ENCODE results near the gene TSHZ2. TPM values are rescaled to one million over a fixed set of nuclear protein-coding genes. Genes with fewer than 3 reads are reported as not detected.

The TSHZ2 gene
- total and polyA plus RNA-seq, 2 of the 4 experiments (the other 2 are of a cell fraction): under 0.01 to 0.02 TPM

DNA sequence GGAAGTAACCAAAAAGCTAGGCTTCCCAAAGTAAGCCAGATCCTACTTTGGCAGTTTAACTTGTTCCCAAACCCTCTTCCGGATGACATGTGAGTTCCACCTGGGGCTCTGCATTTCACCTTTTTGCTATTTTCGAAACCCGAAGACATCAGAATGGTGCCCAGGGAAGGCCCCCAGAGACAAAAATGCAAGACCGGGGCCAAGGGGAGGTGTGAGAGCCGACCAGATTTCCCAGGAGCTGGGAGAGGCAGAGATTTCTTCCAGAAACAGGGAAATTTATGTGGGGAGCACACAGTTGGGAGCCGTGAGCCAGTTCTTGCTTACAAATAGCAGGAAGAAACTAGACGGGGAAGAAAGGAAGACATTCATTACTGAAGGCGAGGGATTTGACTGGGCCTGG, 411.8 kb downstream of the TSHZ2 start:
- H3K9me3 ChIP-seq (ENCODE audit: control insufficient read depth, insufficient read depth, low read length): no peaks in the 10 kb centered on the region
- no peak overlapping the region for H3K4me2 ChIP-seq (ENCODE audit: low read depth, low read length)
- no peak overlapping the region for H3K23ac ChIP-seq (ENCODE audit: low read depth, low read length)
- H2AK5ac ChIP-seq (ENCODE audit: low read depth, low read length): no peak overlapping the region
- H3K27me3 ChIP-seq (ENCODE audit: control insufficient read depth, insufficient read depth, low read length): no peaks in the 10 kb centered on the region
- no peak overlapping the region for H3K9ac ChIP-seq (ENCODE audit: low read depth, low read length)
- H3K36me3 ChIP-seq (ENCODE audit: control insufficient read depth, insufficient read depth, low read length): no peaks in the 10 kb centered on the region
- H2BK5ac ChIP-seq (ENCODE audit: low read depth, low read length, poor library complexity, severe bottlenecking): no peak overlapping the region
- no peak overlapping the region for H2BK120ac ChIP-seq (ENCODE audit: low read depth, low read length)
- ChIA-PET CTCF (no interaction called here), POLR2A (ENCODE audit: unreplicated experiment) (no interaction called here)
- no peak overlapping the region for H3K14ac ChIP-seq (replicated peaks; ENCODE audit: low read depth, low read length)
- H3K56ac ChIP-seq (ENCODE audit: extremely low read depth, insufficient read depth, low read length): no peak overlapping the region
- no peak overlapping the region for H3K27ac ChIP-seq (ENCODE audit: insufficient read depth, low read length)
- H4K8ac ChIP-seq (ENCODE audit: low read depth in 2 of 2, low read length in 2 of 2): no peak overlapping the region
- no peaks in the 10 kb centered on the region for H3K9me1 ChIP-seq (ENCODE audit: insufficient read depth, low read length)
- in situ Hi-C loops (cut with MboI; ENCODE audit: low sequenced_read_pairs) (no loop called here), dilution Hi-C loops (cut with HindIII; ENCODE audit: low sequenced_read_pairs, unreplicated experiment) (no loop called here), intact Hi-C loops (cut with micrococcal nuclease) (no loop called here)
- H4K91ac ChIP-seq (ENCODE audit: insufficient read depth, low read depth, low read length): no peak overlapping the region
- no peak overlapping the region for H4K5ac ChIP-seq (ENCODE audit: low read depth, low read length)
- no peak overlapping the region for H2BK20ac ChIP-seq (ENCODE audit: low read depth, low read length)
- H2AFZ ChIP-seq (replicated peaks; ENCODE audit: low read length, poor library complexity): no peak overlapping the region
- 56% methylated on average over 4 of the region's 8 CpGs; no CpG with 5 or more reads in 1 of the 2 experiments for WGBS, 2 experiments (ENCODE audit: extremely low coverage in 2 of 2, insufficient read length in 1 of 2)
- no peak for TF ChIP-seq RCOR1 (IDR thresholded peaks at IDR 0.05; ENCODE audit: insufficient replicate concordance, low read length)
- TF ChIP-seq, protein P1, sequence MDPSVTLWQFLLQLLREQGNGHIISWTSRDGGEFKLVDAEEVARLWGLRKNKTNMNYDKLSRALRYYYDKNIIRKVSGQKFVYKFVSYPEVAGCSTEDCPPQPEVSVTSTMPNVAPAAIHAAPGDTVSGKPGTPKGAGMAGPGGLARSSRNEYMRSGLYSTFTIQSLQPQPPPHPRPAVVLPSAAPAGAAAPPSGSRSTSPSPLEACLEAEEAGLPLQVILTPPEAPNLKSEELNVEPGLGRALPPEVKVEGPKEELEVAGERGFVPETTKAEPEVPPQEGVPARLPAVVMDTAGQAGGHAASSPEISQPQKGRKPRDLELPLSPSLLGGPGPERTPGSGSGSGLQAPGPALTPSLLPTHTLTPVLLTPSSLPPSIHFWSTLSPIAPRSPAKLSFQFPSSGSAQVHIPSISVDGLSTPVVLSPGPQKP (IDR thresholded peaks at IDR 0.05; ENCODE audit: borderline replicate concordance, low read depth, low read length): no peak
- no peak for TF ChIP-seq NFE2L2 (IDR thresholded peaks at IDR 0.05; ENCODE audit: low read depth, low read length)
- no peak for TF ChIP-seq RFX5 (IDR thresholded peaks at IDR 0.05; ENCODE audit: low read depth, low read length)
- TF ChIP-seq, protein P2, sequence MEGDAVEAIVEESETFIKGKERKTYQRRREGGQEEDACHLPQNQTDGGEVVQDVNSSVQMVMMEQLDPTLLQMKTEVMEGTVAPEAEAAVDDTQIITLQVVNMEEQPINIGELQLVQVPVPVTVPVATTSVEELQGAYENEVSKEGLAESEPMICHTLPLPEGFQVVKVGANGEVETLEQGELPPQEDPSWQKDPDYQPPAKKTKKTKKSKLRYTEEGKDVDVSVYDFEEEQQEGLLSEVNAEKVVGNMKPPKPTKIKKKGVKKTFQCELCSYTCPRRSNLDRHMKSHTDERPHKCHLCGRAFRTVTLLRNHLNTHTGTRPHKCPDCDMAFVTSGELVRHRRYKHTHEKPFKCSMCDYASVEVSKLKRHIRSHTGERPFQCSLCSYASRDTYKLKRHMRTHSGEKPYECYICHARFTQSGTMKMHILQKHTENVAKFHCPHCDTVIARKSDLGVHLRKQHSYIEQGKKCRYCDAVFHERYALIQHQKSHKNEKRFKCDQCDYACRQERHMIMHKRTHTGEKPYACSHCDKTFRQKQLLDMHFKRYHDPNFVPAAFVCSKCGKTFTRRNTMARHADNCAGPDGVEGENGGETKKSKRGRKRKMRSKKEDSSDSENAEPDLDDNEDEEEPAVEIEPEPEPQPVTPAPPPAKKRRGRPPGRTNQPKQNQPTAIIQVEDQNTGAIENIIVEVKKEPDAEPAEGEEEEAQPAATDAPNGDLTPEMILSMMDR (conservative IDR thresholded peaks at IDR 0.05; ENCODE audit: low read depth, low read length): no peak
- no peak for TF ChIP-seq MAZ (IDR thresholded peaks at IDR 0.05; ENCODE audit: borderline replicate concordance, low read depth, low read length)
- no peak for TF ChIP-seq FOS (IDR thresholded peaks at IDR 0.05; ENCODE audit: low read depth, low read length)
- no peak for TF ChIP-seq POLR2A (IDR thresholded peaks at IDR 0.05; ENCODE audit: low read depth, low read length)
- no peak for TF ChIP-seq BHLHE40 (IDR thresholded peaks at IDR 0.05; ENCODE audit: low read depth, low read length)
- TF ChIP-seq RAD21 (IDR thresholded peaks at IDR 0.05; ENCODE audit: low read length): no peak
- no peaks in the 10 kb centered on the region for H3K4me1 ChIP-seq (ENCODE audit: control insufficient read depth, insufficient read depth, low read length)
- BruUV-seq (replicated peaks): no TSS peak
- H3K79me1 ChIP-seq (ENCODE audit: low read depth in 1 of 2, low read length in 2 of 2): no peaks in the 10 kb centered on the region
- no peak for DNase-seq
- H2BK15ac ChIP-seq (ENCODE audit: low read depth, low read length): no peak overlapping the region
- no peak overlapping the region for H2AK9ac ChIP-seq (replicated peaks; ENCODE audit: low read depth, low read length, poor library complexity)
- H3K4ac ChIP-seq (ENCODE audit: low read depth, low read length): no peak overlapping the region
- ATAC-seq (ENCODE audit: low read depth): no peak
- H3K18ac ChIP-seq (ENCODE audit: low read depth, low read length): no peak overlapping the region
- no peaks in the 10 kb centered on the region for H4K20me1 ChIP-seq (ENCODE audit: insufficient read depth, low read length)
- no peak overlapping the region for H3K4me3 ChIP-seq (ENCODE audit: insufficient read depth, low read depth, low read length)

All from IMR-90 (cell line).